ENCODE measurements around the gene FLNC. TPM values are rescaled to one million over a fixed set of nuclear protein-coding genes. Genes with fewer than 3 reads are reported as not detected.

Gene FLNC
- total RNA-seq, 1 donor from 2014 or later: 31.9 TPM

GRCh38 chr7:128872394-128872824 is 42.2 kb downstream of the FLNC start:
- Histone ChIP-seq H3K27me3 (no peaks in the 10 kb centered on the region), H3K4me3 (no peak overlapping the region), H3K27ac (no peak overlapping the region), H3K36me3 (no peaks in the 10 kb centered on the region), H3K9me3 (no peaks in the 10 kb centered on the region), H3K4me1 (peaks cover 22% of the 10 kb centered on the region)
- no peak for DNase-seq (ENCODE audit: extremely low spot score in 2 of 2)
- intact Hi-C loops (cut with DNase I): loop anchor here (10.0 kb wide), 1 partner anchor 258 kb away; no protein-coding TSS in a partner anchor
- TF ChIP-seq, protein P1, sequence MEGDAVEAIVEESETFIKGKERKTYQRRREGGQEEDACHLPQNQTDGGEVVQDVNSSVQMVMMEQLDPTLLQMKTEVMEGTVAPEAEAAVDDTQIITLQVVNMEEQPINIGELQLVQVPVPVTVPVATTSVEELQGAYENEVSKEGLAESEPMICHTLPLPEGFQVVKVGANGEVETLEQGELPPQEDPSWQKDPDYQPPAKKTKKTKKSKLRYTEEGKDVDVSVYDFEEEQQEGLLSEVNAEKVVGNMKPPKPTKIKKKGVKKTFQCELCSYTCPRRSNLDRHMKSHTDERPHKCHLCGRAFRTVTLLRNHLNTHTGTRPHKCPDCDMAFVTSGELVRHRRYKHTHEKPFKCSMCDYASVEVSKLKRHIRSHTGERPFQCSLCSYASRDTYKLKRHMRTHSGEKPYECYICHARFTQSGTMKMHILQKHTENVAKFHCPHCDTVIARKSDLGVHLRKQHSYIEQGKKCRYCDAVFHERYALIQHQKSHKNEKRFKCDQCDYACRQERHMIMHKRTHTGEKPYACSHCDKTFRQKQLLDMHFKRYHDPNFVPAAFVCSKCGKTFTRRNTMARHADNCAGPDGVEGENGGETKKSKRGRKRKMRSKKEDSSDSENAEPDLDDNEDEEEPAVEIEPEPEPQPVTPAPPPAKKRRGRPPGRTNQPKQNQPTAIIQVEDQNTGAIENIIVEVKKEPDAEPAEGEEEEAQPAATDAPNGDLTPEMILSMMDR (IDR thresholded peaks at IDR 0.05): no peak
- TF ChIP-seq POLR2AphosphoS5 (IDR thresholded peaks at IDR 0.05; ENCODE audit: insufficient read depth in 1 of 2, low read depth in 1 of 2) (no peak), POLR2A (IDR thresholded peaks at IDR 0.05) (no peak)

DNA sequence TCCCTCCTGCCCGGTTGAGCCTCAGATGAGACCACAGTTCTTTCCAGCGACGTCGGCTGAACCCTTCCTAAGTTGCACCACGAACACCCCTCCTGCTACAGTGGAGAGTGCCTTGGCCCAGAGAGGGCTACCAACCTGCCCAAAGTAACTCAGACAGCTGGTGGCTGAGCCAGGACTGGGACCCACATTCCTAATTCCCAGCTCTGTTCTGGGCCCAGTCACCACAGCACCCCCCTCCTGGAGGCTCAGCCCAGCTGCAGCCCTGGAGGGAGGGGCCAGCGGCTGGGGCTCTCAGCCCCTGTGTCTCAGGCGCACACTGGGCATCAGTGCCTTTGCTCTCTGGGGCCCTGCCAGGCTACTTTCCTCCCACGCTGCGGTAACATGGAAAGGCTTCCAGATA is 43.0 kb downstream of the FLNC start:
- Histone ChIP-seq H3K4me3 (no peak overlapping the region), H3K4me1 (peaks cover 19% of the 10 kb centered on the region), H3K27ac (no peak overlapping the region), H3K27me3 (no peaks in the 10 kb centered on the region), H3K9me3 (no peaks in the 10 kb centered on the region), H3K36me3 (no peaks in the 10 kb centered on the region)
- no peak for TF ChIP-seq POLR2A (IDR thresholded peaks at IDR 0.05)
- TF ChIP-seq, protein P1 (IDR thresholded peaks at IDR 0.05): no peak
- no peak for TF ChIP-seq POLR2AphosphoS5 (IDR thresholded peaks at IDR 0.05; ENCODE audit: insufficient read depth in 1 of 2, low read depth in 1 of 2)
- no peak for DNase-seq (ENCODE audit: extremely low spot score in 2 of 2)
- intact Hi-C loops (cut with DNase I): loop anchor here (10.0 kb wide), 1 partner anchor 258 kb away; no protein-coding TSS in a partner anchor

DNA sequence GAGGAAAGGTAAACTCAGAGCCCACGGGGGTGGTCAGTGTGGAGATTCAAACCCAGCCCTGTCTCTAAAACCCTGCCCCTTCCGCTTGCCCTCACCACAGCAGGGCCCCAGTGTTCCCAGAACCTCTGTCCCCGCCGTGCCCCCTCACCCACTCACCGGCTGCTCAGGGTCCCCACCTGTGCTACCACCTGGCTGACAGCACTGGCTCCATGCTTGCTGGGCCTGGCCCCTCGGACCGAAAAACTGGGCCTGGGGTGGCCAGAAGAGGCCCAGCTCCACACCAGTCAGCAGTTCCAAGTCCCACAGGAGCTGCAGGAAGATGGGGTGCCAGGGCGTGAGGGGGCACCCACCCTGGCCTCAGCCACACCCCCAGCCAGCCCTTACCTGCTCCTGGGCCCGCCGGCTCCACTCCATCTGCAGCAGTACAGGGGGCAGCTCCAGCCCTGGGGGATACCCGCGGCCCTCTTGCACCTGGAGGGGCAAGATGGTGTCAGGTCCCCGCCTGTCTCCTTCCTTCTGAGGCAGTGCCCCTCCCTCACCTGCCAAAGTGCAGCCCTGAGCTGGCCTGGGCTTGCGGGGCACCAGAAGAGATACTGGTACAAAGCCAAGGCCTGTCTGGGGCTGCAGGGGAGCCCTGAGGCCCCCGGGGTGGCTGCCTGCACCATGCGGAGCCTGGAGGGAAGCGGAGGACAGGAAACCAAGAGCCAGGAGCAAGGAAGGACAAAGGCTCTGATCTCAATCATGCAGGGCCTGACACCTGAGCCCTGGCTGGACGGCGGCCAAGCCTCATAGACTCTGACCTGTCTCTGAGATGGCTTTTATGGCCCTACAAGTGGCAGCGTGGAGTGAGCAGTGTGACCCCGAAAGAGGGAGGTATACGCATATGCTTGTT is 44.2 kb downstream of the FLNC start:
- H3K27ac ChIP-seq: no peak overlapping the region
- no peak for DNase-seq (ENCODE audit: extremely low spot score in 2 of 2)
- intact Hi-C loops (cut with DNase I): loop anchor here (10.0 kb wide), 1 partner anchor 260 kb away; no protein-coding TSS in a partner anchor
- no peaks in the 10 kb centered on the region for H3K9me3 ChIP-seq
- no peak overlapping the region for H3K4me3 ChIP-seq
- H3K27me3 ChIP-seq: no peaks in the 10 kb centered on the region
- no peaks in the 10 kb centered on the region for H3K36me3 ChIP-seq
- peaks cover 8% of the 10 kb centered on the region for H3K4me1 ChIP-seq
- TF ChIP-seq, protein P1 (IDR thresholded peaks at IDR 0.05): no peak
- TF ChIP-seq POLR2A (IDR thresholded peaks at IDR 0.05): no peak
- TF ChIP-seq POLR2AphosphoS5 (IDR thresholded peaks at IDR 0.05; ENCODE audit: insufficient read depth in 1 of 2, low read depth in 1 of 2): no peak

- no peaks in the 10 kb centered on the region for H3K4me1 ChIP-seq
- TF ChIP-seq, protein P1 (IDR thresholded peaks at IDR 0.05): no peak
- no peak for TF ChIP-seq POLR2A (IDR thresholded peaks at IDR 0.05)
- TF ChIP-seq POLR2AphosphoS5 (IDR thresholded peaks at IDR 0.05; ENCODE audit: insufficient read depth in 1 of 2, low read depth in 1 of 2): no peak
- H3K9me3 ChIP-seq: no peaks in the 10 kb centered on the region
- H3K4me3 ChIP-seq: no peak overlapping the region
- intact Hi-C loops (cut with DNase I): loop anchor here (10.0 kb wide), 1 partner anchor 261 kb away; no protein-coding TSS in a partner anchor
- DNase-seq (ENCODE audit: extremely low spot score in 2 of 2): no peak
- no peak overlapping the region for H3K27ac ChIP-seq
- no peaks in the 10 kb centered on the region for H3K36me3 ChIP-seq
- H3K27me3 ChIP-seq: no peaks in the 10 kb centered on the region
These were observed 45.3 kb downstream of the FLNC start for GRCh38 chr7:128875523-128875948.

DNA sequence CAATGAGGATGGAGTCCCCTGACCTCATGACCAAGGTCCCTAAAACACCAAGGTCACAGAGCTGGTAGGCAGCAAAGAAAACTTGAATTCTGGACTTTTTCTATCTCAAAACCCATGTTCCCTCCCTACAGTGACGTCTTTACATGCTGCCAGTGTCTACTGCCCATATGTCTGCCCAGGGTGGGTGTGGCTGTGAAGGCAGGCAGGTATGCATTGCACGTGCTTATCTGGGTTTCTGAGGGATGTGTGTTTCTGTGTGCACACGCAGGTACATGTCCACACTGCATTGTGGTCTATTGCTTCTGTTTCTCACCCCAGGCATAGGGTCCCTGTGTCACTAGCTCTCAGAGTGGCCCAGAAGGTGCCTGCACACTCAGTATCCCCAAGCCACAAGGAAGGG is 45.9 kb downstream of the FLNC start:
- TF ChIP-seq, protein P1 (IDR thresholded peaks at IDR 0.05): no peak
- no peak for TF ChIP-seq POLR2AphosphoS5 (IDR thresholded peaks at IDR 0.05; ENCODE audit: insufficient read depth in 1 of 2, low read depth in 1 of 2)
- Histone ChIP-seq H3K27me3 (no peaks in the 10 kb centered on the region), H3K9me3 (no peaks in the 10 kb centered on the region), H3K4me1 (no peaks in the 10 kb centered on the region), H3K4me3 (no peak overlapping the region), H3K36me3 (no peaks in the 10 kb centered on the region), H3K27ac (no peak overlapping the region)
- intact Hi-C loops (cut with DNase I): loop anchor here (10.0 kb wide), 1 partner anchor 261 kb away; no protein-coding TSS in a partner anchor
- DNase-seq (ENCODE audit: extremely low spot score in 2 of 2): no peak
